Stimulated activated naive CD8-positive, alpha-beta T cell treated with anti-CD3 and anti-CD28 coated beads, Interleukin-15, amount 100 ng/mL, for 72 hours (primary cell): ENCODE results near the gene TBCE.

Experiments
- ATAC-seq: fragments of 150-1000 bp; cut with Tn5 transposase; 2 replicates; pipeline ENCODE4 v1.10.0; 2021; ENCODE audit warnings: mild to moderate bottlenecking, moderate library complexity
- DNase-seq, 2 donors: peaks; one replicate each; pipeline ENCODE4 v3.0.0; 2021 to 2022
- H3K27ac Mint-ChIP-seq, 2 donors: one replicate each; pipeline ENCODE4 v1.8.0; 2022; ENCODE audit warnings: mild to moderate bottlenecking in 2 of 2, mixed read lengths in 2 of 2, moderate library complexity in 2 of 2
- H3K27me3 Mint-ChIP-seq: one replicate; pipeline ENCODE4 v1.8.0; 2022; ENCODE audit warnings: mixed read lengths
- H3K4me1 Mint-ChIP-seq: one replicate; pipeline ENCODE4 v1.8.0; 2022; ENCODE audit warnings: mild to moderate bottlenecking, mixed read lengths
- H3K4me3 Mint-ChIP-seq, 2 donors: one replicate each; pipeline ENCODE4 v1.8.0; 2022; ENCODE audit warnings: mild to moderate bottlenecking in 2 of 2, mixed read lengths in 2 of 2, moderate library complexity in 1 of 2
- H3K9me3 Mint-ChIP-seq, 2 donors: one replicate each; pipeline ENCODE4 v1.8.0; 2022; ENCODE audit warnings: mixed read lengths in 2 of 2

Gene TBCE

DNA sequence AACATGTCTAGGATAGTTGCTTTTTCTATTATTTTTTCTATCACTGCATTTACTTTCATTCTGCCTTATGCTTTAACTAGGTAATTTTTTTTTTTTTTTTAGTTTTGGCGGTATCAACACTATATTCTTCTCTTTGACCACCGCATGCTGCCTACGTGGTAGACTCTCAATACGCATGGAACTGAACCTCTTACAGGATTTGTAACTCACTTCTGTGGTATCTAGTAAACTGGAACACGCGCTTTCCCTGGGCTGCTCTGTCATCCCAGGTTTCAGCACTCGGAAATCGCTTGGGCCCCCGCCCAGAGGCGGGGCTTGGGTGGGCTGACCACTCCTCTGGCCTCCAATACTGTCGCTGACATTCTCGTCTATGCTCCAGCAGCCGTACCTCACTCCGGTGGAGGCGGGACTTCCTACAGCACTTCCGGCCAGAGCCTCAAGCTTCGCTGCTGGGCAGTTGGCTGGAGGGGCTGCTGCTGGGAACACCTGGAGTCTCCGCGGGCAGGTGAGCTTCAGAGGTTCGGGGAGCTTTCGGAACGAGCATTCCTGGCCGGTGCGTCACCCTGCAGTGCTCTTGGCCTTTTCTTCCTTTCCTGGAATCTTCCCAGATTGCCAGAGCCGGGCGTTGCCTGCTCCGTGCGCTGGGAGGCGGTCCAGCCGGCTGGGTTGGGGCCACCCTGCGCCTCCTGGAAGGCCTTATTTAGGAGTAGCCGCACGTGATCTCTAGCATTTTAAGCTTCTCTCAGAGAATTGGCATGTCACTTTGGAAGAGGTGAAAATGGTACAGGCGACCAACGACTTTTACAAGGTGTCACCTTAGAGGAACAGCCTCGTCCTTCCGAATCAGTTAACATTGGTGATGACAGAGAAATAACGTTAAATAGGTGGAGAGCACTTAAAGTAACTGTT is at the start of gene TBCE:
TSS of gene TBCE (plus strand) at position 428 of the 909 bp plus-strand sequence. CDS start 12,623 bp downstream, outside the sequence.
- Mint-ChIP-seq H3K4me1 (peaks cover 27% of the 10 kb centered on the region), H3K4me3 (peak within 1 kb of the TSS; percentile 98 to 99), H3K27me3 (no peaks in the 10 kb centered on the region), H3K9me3 (no peaks in the 10 kb centered on the region), H3K27ac (peak within 1 kb of the TSS; percentile 86 to 97)
- DNase-seq = peak; percentile 72 to 86
- ATAC-seq = peak; percentile 99

GRCh38 chr1:235319255-235319654 is 48.0 kb upstream of the TBCE start:
- no peaks in the 10 kb centered on the region for H3K9me3 Mint-ChIP-seq
- H3K27me3 Mint-ChIP-seq = no peaks in the 10 kb centered on the region
- peaks cover 68% of the 10 kb centered on the region for H3K4me1 Mint-ChIP-seq
- H3K27ac Mint-ChIP-seq = no peak overlapping the region
- no peak overlapping the region for H3K4me3 Mint-ChIP-seq
- no peak for ATAC-seq
- no peak for DNase-seq

- peak overlapping the region in 1 of 2 donors; percentile 4 for H3K4me3 Mint-ChIP-seq
- H3K4me1 Mint-ChIP-seq = peaks cover 61% of the 10 kb centered on the region
- H3K27ac Mint-ChIP-seq = peak overlapping the region in 1 of 2 donors; percentile 79
- no peaks in the 10 kb centered on the region for H3K27me3 Mint-ChIP-seq
- no peaks in the 10 kb centered on the region for H3K9me3 Mint-ChIP-seq
- no peak for DNase-seq
- no peak for ATAC-seq
Observed at GRCh38 chr1:235320521-235321179, 46.6 kb upstream of the TBCE start.

GRCh38 chr1:235324296-235324695 is 42.9 kb upstream of the TBCE start:
- H3K27me3 Mint-ChIP-seq = no peaks in the 10 kb centered on the region
- H3K4me3 Mint-ChIP-seq = peak overlapping the region; percentile 67 to 85
- H3K4me1 Mint-ChIP-seq = peaks cover 47% of the 10 kb centered on the region
- DNase-seq (no peak), ATAC-seq (no peak)
- H3K9me3 Mint-ChIP-seq = no peaks in the 10 kb centered on the region
- H3K27ac Mint-ChIP-seq = peak overlapping the region in 1 of 2 donors; percentile 15

GRCh38 chr1:235325139-235325538 is 42.1 kb upstream of the TBCE start:
- H3K27me3 Mint-ChIP-seq = no peaks in the 10 kb centered on the region
- no peak for ATAC-seq
- peak overlapping the region; percentile 98 to 99 for H3K4me3 Mint-ChIP-seq
- no peaks in the 10 kb centered on the region for H3K9me3 Mint-ChIP-seq
- H3K4me1 Mint-ChIP-seq = peaks cover 41% of the 10 kb centered on the region
- no peak for DNase-seq
- H3K27ac Mint-ChIP-seq = no peak overlapping the region

DNA sequence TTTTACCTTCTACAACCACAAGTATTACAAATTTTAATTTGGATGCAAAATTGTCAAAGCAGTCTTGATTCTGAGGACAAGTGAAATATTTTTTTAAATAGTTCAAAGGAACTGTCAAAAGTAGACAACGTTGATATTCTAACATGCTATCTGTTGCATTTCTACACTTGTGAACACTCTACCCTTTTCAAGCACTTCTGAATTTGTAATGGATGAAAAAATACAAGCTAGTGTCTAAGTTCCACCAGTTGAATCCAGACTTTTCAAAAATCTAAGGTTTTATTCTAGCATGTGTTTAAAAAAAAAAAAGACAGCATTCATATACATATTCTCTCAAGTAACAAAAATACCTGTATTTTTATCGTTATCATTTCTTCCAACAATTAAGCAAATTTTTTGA is 41.4 kb upstream of the TBCE start:
- ATAC-seq (no peak), DNase-seq (no peak)
- Mint-ChIP-seq H3K9me3 (no peaks in the 10 kb centered on the region), H3K4me3 (peak overlapping the region; percentile 98 to 99), H3K4me1 (peaks cover 33% of the 10 kb centered on the region), H3K27me3 (no peaks in the 10 kb centered on the region), H3K27ac (peak overlapping the region in 1 of 2 donors; percentile 95)

DNA sequence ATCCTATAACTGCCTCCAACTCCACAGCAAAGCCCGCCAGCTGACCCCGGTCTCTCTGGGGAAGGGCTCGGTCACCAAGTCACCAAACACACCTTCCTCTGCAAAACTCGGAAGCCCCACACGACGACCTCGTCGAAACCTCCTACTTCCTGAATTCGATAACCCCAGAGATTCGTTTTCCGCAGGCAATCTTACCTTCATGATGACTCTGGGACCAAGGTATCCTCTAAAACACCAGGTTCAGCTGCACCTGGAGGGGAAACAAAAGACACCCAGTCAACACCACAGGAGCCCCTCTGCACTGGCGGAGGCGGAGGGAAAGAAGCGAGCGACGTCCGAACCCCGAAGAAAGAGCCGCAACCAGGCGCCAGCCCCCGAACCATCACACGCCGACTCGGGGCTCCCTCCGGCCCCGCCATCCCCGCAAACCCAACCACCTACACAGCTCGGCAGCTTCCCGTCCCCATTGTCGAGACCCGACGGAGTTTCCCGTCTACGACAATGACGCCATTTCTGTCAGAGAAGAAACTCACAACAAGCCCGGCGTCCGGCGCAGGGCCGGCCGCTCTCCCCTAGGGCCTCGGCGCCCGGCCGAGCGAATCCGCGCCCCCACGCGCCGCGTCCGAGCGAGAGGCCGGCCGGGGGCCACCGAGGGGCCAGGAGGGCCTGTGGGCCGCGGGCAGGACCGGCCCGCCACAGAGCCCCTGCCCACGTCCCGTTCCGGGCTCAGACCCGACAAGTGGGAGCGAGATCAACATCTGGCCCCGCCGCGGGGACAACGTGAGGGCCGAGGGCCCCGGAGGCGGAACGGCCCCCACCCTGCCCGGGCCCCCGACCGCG is 40.3 kb upstream of the TBCE start:
- H3K9me3 Mint-ChIP-seq = no peaks in the 10 kb centered on the region
- ATAC-seq (peak; percentile 29), DNase-seq (peak; percentile 74 to 78)
- H3K27ac Mint-ChIP-seq = peak overlapping the region; percentile 95 to 100
- H3K4me3 Mint-ChIP-seq = peak overlapping the region; percentile 98 to 99
- H3K4me1 Mint-ChIP-seq = peaks cover 23% of the 10 kb centered on the region
- H3K27me3 Mint-ChIP-seq = no peaks in the 10 kb centered on the region

DNA sequence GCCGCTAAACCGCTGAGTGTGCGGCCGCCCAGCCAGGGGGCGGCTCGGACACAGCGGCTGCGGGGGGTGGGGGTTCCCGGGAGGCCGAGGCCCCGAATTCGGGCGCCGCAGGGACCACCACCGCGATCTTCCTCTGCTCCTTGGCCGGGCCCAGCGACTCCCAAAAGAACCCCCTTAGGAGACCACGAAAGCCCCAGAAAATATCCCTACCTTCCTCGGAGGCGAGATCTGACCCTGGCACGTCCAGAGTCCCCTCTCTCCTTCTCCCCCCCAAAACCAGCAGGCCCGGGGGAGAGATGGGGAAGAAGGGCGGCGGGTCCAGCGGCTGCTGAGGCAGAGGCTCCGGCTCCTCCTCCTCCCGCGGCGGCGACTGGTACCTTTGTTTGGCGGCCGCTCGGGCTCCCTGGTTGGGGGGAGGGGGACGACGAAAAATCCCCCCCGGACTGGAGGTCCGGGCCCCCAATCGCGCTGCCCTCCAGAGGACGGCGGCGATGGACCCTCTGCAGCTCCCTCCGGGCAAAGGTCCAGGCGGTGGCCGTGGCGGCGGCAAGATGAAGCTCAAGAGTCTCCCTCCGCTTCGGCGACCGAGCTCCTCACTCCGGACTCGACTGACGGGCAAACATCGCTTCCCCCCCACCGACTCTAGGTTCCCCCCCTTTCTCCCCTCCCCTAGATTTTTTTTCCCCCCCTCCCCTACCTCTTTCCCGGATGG is 39.5 kb upstream of the TBCE start, which contains the start of gene ARID4B:
TSS of gene ARID4B (minus strand) at position 621 of the 712 bp plus-strand sequence. CDS start 1,260 bp downstream, outside the sequence.
- Mint-ChIP-seq H3K27ac (peak within 1 kb of the TSS; percentile 95 to 100), H3K4me1 (peaks cover 15% of the 10 kb centered on the region), H3K9me3 (no peaks in the 10 kb centered on the region), H3K27me3 (no peaks in the 10 kb centered on the region), H3K4me3 (peak within 1 kb of the TSS; percentile 98 to 99)
- DNase-seq (peak in 1 of 2 donors; percentile 75), ATAC-seq (peak; percentile 13)

DNA sequence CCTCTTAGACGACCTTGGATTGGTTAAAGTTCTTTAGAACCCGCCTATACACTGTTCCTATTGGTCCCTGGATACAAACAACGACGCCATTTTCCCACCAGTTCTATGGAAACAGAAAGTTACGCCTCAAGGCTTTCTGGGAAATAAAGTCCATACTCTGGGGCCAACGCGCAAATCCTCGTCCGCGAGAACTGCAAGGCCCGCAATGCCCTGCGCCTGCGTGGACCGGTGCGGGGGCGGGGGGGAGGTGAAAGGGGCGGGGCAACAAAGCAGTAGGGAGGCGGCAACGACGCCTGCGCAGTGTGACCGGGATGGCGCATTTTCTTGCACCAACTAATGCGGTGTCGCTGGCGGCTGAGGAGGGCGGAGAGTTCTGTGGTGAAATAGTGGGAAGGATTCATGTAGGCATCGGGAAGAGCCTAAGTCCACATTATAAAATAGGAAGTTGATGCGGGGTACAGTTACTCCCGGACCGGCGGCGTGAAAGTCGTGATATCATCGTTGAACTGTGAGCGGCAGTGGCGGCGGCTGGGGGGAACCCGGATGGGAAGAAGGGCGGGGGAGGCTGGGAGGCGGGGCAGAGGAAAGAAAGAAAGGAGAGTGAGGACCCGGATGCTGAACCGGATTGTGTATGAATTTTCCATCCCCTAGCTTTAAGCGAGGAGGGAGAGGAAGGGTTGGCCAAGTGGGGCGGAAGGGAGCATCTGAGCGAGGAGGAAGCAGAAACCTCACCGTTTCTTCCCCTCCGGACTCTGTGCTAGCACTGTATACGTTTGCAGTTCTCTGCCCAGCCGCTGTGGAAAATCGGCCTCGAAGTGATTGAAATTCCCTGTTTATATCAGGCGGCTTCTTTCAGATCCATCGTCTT is 38.7 kb upstream of the TBCE start, which contains the start of gene GGPS1:
TSS of gene GGPS1 (plus strand) at position 300 of the 868 bp plus-strand sequence. CDS start 6,695 bp downstream, outside the sequence.
- peak; percentile 95 to 98 for DNase-seq
- no peaks in the 10 kb centered on the region for H3K9me3 Mint-ChIP-seq
- no peaks in the 10 kb centered on the region for H3K27me3 Mint-ChIP-seq
- no peak within 1 kb of the TSS for H3K4me3 Mint-ChIP-seq
- peak within 1 kb of the TSS in 1 of 2 donors; percentile 99 for H3K27ac Mint-ChIP-seq
- ATAC-seq = peak; percentile 84
- H3K4me1 Mint-ChIP-seq = peaks cover 12% of the 10 kb centered on the region

DNA sequence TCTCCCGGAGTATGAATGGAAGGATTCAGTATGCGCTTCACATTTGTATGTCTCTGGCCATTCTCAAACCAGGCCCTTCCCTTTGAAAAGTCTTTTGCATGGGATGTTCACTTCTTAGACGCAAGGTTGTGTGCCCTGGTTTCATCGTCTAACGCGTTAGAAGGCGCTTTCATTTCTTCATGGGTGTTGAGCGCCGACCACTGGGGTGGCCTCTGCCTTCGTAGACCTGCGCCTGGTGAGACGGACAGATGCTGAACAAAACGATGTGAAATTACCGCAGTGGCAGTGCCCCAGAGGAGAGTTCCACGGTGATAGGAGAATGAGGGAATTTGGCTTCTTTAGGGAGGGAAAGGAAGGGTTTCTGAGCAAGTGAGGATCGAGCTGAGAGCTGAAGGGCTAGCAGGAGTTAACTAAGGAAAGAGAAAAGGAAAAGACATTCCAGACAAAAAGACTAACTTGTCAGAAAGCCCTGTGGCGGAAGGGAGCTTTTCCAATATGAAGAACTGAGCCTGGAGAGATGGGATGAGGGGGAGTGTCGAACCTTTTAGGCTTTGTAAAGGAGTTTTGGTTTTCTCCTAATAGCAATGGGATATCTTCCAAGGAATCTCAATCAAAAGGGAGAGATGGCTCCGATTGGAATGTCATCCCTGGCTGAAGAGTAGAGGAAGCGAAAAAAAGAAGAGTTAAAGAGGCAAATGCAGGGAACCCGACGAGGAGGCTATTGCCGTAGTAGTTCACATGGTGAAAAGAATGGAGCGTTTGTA is 37.9 kb upstream of the TBCE start:
- Mint-ChIP-seq H3K9me3 (no peaks in the 10 kb centered on the region), H3K27me3 (no peaks in the 10 kb centered on the region), H3K27ac (no peak overlapping the region), H3K4me1 (peaks cover 12% of the 10 kb centered on the region), H3K4me3 (no peak overlapping the region)
- DNase-seq = peak; percentile 67 to 70
- peak; percentile 50 for ATAC-seq

- DNase-seq = no peak
- Mint-ChIP-seq H3K27ac (no peak overlapping the region), H3K4me3 (no peak overlapping the region), H3K9me3 (no peaks in the 10 kb centered on the region), H3K27me3 (no peaks in the 10 kb centered on the region), H3K4me1 (peaks cover 8% of the 10 kb centered on the region)
- no peak for ATAC-seq
Observed at GRCh38 chr1:235330918-235331285, 36.3 kb upstream of the TBCE start.

DNA sequence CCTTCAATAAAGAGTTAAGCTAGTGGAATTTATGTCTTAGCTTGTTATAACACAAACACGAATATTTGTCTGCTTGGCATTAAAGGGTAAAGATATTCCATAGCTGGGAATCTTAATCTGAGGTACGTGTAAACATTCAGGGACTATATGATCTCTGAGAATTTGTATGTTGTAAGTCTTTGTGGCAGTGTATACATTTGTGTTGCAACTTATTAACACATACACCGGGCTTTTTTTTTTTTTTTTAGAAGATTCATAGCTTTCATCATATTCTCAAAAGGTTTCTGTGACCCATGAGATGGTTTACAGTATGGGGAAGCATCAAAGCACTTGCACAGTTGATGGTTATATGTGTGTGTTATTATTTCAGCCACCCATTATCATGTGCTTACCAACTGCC is 35.8 kb upstream of the TBCE start:
- DNase-seq = no peak
- H3K27me3 Mint-ChIP-seq = no peaks in the 10 kb centered on the region
- no peak for ATAC-seq
- peaks cover 10% of the 10 kb centered on the region for H3K4me1 Mint-ChIP-seq
- H3K9me3 Mint-ChIP-seq = no peaks in the 10 kb centered on the region
- no peak overlapping the region for H3K4me3 Mint-ChIP-seq
- peak overlapping the region in 1 of 2 donors; percentile 57 for H3K27ac Mint-ChIP-seq

DNA sequence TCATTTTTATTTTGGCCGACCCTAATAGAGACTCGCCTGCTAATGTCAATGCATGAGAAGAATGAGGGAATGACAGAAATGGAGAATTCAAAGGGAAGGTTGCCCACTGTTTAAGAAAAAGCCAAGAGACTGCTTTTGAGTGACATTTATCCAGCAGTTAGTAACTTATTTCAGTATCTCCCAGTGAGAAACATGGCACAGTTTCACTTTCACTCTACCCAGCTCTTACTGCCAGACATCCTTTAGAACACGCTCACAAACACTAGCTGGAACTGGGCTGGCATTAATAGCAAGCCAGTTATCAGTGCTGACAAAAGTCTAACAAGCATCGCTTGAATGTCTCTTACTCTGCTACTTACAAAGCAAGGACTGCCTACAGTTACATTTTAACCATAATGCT is 30.3 kb upstream of the TBCE start:
- no peaks in the 10 kb centered on the region for H3K27me3 Mint-ChIP-seq
- H3K9me3 Mint-ChIP-seq = no peaks in the 10 kb centered on the region

More for the DNA sequence above, 30.3 kb upstream of the TBCE start:
- peak overlapping the region; percentile 71 to 76 for H3K27ac Mint-ChIP-seq
- no peak for DNase-seq
- peaks cover 13% of the 10 kb centered on the region for H3K4me1 Mint-ChIP-seq
- peak overlapping the region; percentile 48 to 63 for H3K4me3 Mint-ChIP-seq
- ATAC-seq = peak; percentile 82
